Activated CD8-positive, alpha-beta T cell treated with anti-CD3 and anti-CD28 coated beads, Interleukin-2, amount 10 ng/mL, durations not matched to agents 7 days and 5 days (primary cell): Measurements from ENCODE around the gene TOP3B. TPM values are rescaled to one million over a fixed set of nuclear protein-coding genes. Genes with fewer than 3 reads are reported as not detected.

Source experiments
- ATAC-seq: fragments of 150-1000 bp; cut with Tn5 transposase; one replicate; pipeline ENCODE4 v1.10.0; 2021; ENCODE audit warnings: moderate library complexity
- CTCF ChIA-PET: fragments of 350-600 bp; sonication (Branson Sonifier 250); formaldehyde crosslinking; loops from one replicate; lab custom pipeline; 2021; ENCODE audit warnings: antibody characterized with exemption; lab: Charles Lee
- POLR2A ChIA-PET: fragments of 350-600 bp; sonication (Branson Sonifier 250); formaldehyde crosslinking; loops from one replicate; lab custom pipeline; 2021; ENCODE audit warnings: antibody characterized with exemption; lab: Charles Lee
- DNase-seq: peaks from one replicate; pipeline ENCODE4 v3.0.0-alpha.2; 2020
- H3K27ac Mint-ChIP-seq: one replicate; pipeline ENCODE4 v1.8.0; 2021; ENCODE audit warnings: mild to moderate bottlenecking, mixed read lengths
- H3K27me3 Mint-ChIP-seq: one replicate; pipeline ENCODE4 v1.8.0; 2021; ENCODE audit warnings: low read depth, mixed read lengths
- H3K36me3 Mint-ChIP-seq: one replicate; pipeline ENCODE4 v1.8.0; 2021; ENCODE audit warnings: low read depth, mixed read lengths
- H3K4me1 Mint-ChIP-seq: one replicate; pipeline ENCODE4 v1.8.0; 2021; ENCODE audit warnings: low read depth, mixed read lengths
- H3K4me3 Mint-ChIP-seq: one replicate; pipeline ENCODE4 v1.8.0; 2021; ENCODE audit warnings: mild to moderate bottlenecking, mixed read lengths
- H3K9me3 Mint-ChIP-seq: one replicate; pipeline ENCODE4 v1.8.0; 2022; ENCODE audit warnings: mixed read lengths; ENCODE audit not compliant: insufficient read depth
- total RNA-seq, 2 experiments: library from RNA; stranded (reverse); gene quantifications; one replicate each; pipeline ENCODE4 v1.2.3, GENCODE V29; 2021

TOP3B gene
- total RNA-seq, 2 experiments from 2014 or later, result 47.3 to 49.9 TPM

DNA sequence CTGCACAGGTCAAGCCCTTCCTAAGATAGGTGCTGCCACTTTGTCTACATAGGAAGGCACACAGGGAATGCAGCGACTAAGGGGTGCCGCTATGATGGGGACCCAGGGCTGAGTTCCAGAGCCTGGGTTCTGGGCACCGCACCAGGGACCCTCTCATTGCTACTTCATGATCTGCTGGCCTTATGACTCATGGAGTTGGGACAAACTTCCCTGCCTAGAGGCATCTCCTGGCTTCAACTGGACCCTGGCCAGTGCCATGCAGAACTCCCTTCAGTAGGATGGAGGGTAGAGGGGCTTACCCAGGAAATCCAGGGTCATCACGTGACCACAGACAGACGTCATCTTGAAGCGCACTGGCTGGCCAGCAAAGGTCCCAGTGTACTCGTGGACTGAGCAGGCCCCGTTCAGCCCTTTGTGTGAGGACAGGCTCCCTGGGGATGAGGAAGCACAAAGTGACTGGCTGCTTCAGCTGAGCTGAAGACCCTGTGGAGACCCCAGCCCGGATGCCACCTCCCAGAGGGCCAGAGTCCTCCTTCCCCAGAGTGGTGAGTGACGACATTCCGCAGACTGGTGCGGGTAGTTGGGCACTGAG is 8.4 kb downstream of the TOP3B start:
- Mint-ChIP-seq H3K36me3 (peaks cover 28% of the 10 kb centered on the region), H3K9me3 (no peaks in the 10 kb centered on the region)

DNA sequence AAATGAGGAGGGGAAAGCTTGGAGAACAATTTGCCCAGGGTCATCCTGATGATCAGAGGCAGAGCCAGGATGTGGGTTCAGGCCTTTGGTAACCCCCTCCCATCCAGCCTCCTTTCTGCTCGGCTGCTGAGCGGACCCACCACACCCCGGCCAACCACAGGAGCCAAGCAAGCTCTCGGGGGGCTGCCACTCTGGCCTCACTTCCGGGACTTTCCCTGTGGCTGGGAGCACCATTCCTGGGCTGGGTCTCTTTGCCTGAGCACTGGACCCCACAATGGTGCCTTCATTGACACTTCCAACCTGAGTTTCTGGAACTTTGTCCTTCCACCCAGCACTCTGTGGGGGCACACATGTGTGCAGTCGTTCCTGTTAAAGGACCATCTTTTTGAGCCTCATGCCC is 9.8 kb downstream of the TOP3B start:
- no peaks in the 10 kb centered on the region for H3K9me3 Mint-ChIP-seq
- H3K27me3 Mint-ChIP-seq, result no peaks in the 10 kb centered on the region
- CTCF ChIA-PET, result interaction anchor here (0.8 to 1.8 kb wide), 25 partner anchors 9 to 307 kb away, joined by 3 to 39 read pairs (median 3); partner anchors contain the start of genes PPIL2, PPM1F and TOP3B

More for the DNA sequence above, 8.4 kb downstream of the TOP3B start:
- Mint-ChIP-seq H3K4me3 (no peak overlapping the region), H3K27ac (no peak overlapping the region), H3K4me1 (peaks cover 7% of the 10 kb centered on the region), H3K27me3 (no peaks in the 10 kb centered on the region)
- ChIA-PET POLR2A (no interaction called here), CTCF (no interaction called here)
- ATAC-seq (no peak), DNase-seq (no peak)

DNA sequence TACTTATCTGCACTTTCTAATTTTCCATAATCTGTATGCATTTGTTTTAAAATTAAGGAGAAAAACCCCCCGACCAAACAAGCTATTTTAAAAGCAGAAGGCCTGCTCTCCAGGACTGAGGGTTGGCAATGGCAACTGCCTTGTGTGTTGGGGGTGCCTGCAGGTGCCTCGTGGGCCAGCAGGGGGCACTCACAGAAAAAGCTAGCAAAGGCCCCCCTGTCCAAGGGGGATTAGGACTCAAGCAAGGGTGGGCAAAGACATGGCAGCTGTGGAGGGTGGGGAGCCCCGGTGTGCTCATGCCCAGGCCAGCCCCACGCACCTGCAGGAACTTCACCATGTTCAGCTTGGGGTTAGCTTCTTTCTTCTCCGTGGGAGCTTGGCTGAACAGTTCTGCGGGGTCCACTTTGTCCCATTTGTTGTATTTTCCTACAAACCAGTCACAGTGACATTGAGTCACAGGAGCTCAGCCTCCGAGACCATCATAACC is 10.3 kb downstream of the TOP3B start:
- Mint-ChIP-seq H3K36me3 (peaks cover 36% of the 10 kb centered on the region), H3K4me1 (no peaks in the 10 kb centered on the region), H3K4me3 (no peak overlapping the region), H3K9me3 (no peaks in the 10 kb centered on the region), H3K27ac (no peak overlapping the region), H3K27me3 (no peaks in the 10 kb centered on the region)
- ChIA-PET CTCF (interaction anchor here (0.5 to 1.8 kb wide), 30 partner anchors 8 to 307 kb away, joined by 3 to 39 read pairs (median 3); partner anchors contain the start of genes PPIL2, PPM1F and TOP3B), POLR2A (interaction anchor here (1.5 kb wide), 1 partner anchor 10 kb away, joined by 7 read pairs; the partner anchor contains the start of gene TOP3B)
- DNase-seq, result peak; percentile 68
- ATAC-seq, result peak; percentile 80

More for the DNA sequence above, 9.8 kb downstream of the TOP3B start:
- POLR2A ChIA-PET, result interaction anchor here (1.5 kb wide), 1 partner anchor 10 kb away, joined by 7 read pairs; the partner anchor contains the start of gene TOP3B
- no peaks in the 10 kb centered on the region for H3K4me1 Mint-ChIP-seq
- ATAC-seq, result no peak
- DNase-seq, result no peak
- H3K4me3 Mint-ChIP-seq, result no peak overlapping the region
- H3K36me3 Mint-ChIP-seq, result peaks cover 33% of the 10 kb centered on the region
- H3K27ac Mint-ChIP-seq, result no peak overlapping the region

DNA sequence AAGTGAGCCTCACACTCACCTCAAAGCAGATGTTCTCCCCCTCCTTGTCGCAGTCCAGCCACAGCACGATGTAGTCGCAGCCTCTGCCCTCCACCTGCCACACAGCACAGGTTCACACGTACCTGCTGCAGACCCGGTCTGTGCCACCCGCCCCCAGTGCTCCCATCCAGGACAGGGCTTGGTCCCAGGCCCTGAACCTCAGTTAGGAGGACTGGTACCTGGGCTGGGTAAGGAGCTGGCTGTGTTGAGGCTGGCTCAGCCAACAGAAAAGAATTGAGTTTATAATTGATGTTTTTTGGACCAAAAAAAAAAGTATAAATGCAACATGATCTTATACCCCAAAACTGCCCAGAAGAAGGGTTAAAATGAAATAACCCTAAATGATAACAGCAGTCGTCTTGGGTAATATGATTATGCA is 10.7 kb downstream of the TOP3B start:
- no peak for ATAC-seq
- no peaks in the 10 kb centered on the region for H3K9me3 Mint-ChIP-seq
- no peak overlapping the region for H3K27ac Mint-ChIP-seq
- CTCF ChIA-PET, result interaction anchor here (0.5 to 1.8 kb wide), 28 partner anchors 8 to 306 kb away, joined by 3 to 39 read pairs (median 3); partner anchors contain the start of genes PPIL2, PPM1F and TOP3B
- no peak overlapping the region for H3K4me3 Mint-ChIP-seq
- H3K27me3 Mint-ChIP-seq, result no peaks in the 10 kb centered on the region
- H3K4me1 Mint-ChIP-seq, result no peaks in the 10 kb centered on the region
- DNase-seq, result no peak
- POLR2A ChIA-PET, result interaction anchor here (1.5 kb wide), 1 partner anchor 11 kb away, joined by 7 read pairs; the partner anchor contains the start of gene TOP3B
- peaks cover 39% of the 10 kb centered on the region for H3K36me3 Mint-ChIP-seq

DNA sequence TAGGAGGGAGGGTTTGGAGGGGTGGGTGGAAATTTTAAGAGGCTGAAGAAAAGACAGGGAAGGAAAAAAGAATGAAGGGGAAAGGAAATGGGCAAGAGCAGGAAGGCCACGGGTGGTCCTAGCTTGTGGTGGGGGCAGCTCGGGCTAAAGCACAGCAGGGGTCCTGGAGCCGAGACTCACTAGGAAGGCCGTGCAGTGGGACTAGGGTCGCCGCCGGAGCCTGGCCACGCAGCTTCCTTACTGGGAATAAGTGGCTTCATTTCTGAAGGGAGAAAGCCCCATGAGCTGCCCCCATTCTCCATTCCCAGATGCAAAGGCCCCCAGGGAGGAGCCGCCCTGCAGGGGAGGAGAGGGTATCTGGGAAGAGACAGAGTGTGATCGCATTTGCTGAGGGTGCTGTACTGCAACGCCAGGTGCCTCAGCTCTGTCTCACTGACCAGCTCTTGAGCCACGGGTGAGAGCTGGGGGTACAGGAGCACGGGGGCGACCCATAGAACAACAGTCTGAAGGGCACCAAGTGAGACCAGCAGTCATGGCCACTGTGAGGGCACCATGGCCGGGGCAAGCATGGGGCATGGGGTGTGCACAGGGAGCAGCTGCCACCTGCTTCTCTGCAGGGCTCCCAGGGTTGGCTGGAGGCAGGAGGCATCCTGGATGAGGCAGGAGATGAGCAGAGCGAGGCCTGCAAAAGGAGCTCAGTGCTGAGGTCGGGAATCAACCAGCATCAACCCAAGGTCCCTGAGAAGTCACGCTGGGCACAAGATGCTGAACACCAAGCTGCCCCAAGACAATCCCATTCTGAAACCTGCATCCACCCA is 11.6 kb downstream of the TOP3B start:
- Mint-ChIP-seq H3K27ac (no peak overlapping the region), H3K4me1 (no peaks in the 10 kb centered on the region), H3K9me3 (no peaks in the 10 kb centered on the region), H3K4me3 (no peak overlapping the region), H3K27me3 (no peaks in the 10 kb centered on the region), H3K36me3 (peaks cover 41% of the 10 kb centered on the region)
- ChIA-PET CTCF (interaction anchor here (1.0 to 2.2 kb wide), 4 partner anchors 18 to 109 kb away, joined by 4 to 18 read pairs (median 10); partner anchors contain the start of gene PPM1F), POLR2A (interaction anchor here (1.4 kb wide), 1 partner anchor 10 kb away, joined by 3 read pairs; no protein-coding TSS in a partner anchor)
- DNase-seq (no peak), ATAC-seq (no peak)

DNA sequence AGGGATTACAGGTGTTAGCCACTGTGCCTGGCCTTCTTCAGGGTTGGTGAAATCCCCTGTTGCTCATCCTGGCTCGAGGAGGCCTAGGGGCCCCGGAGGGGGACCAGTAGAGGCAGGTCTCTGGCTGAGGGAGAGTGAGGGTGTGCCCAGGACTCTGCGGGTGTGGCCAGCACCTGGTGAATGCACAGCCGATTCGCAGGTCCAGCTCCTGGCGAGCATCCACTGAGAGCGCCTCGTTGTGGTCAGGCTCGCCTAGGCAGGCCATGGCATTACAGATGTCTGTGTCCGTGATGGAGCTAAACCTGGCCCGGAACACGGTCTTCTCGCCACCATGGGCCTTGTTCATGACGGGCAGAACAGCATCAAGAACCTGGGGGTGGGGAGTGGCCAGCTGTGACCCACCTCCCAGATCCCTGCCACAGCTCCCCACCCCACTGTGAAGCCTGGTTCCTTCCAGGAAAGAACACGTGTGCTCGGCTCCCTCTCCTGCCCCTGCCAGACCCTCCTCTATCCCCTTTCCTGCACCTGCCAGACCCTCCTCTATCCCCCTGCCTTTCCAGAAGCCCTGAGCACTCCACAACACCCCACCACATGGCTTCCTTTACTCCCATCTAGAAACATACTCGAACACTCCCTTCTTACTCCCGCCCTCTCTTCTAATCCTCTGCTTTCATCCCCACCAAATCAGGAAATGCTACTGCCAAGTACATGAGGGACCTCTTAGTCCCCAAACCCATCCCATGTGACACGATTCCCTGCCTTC is 12.4 kb downstream of the TOP3B start:
- no peak overlapping the region for H3K4me3 Mint-ChIP-seq
- no peak overlapping the region for H3K27ac Mint-ChIP-seq
- no peaks in the 10 kb centered on the region for H3K27me3 Mint-ChIP-seq
- no peaks in the 10 kb centered on the region for H3K4me1 Mint-ChIP-seq
- ChIA-PET POLR2A (interaction anchor here (1.4 kb wide), 1 partner anchor 11 kb away, joined by 3 read pairs; no protein-coding TSS in a partner anchor), CTCF (interaction anchor here (2.2 kb wide), 1 partner anchor 17 kb away, joined by 7 read pairs; the partner anchor contains the start of gene PPM1F)
- ATAC-seq, result no peak
- peaks cover 39% of the 10 kb centered on the region for H3K36me3 Mint-ChIP-seq
- DNase-seq, result no peak
- no peaks in the 10 kb centered on the region for H3K9me3 Mint-ChIP-seq

DNA sequence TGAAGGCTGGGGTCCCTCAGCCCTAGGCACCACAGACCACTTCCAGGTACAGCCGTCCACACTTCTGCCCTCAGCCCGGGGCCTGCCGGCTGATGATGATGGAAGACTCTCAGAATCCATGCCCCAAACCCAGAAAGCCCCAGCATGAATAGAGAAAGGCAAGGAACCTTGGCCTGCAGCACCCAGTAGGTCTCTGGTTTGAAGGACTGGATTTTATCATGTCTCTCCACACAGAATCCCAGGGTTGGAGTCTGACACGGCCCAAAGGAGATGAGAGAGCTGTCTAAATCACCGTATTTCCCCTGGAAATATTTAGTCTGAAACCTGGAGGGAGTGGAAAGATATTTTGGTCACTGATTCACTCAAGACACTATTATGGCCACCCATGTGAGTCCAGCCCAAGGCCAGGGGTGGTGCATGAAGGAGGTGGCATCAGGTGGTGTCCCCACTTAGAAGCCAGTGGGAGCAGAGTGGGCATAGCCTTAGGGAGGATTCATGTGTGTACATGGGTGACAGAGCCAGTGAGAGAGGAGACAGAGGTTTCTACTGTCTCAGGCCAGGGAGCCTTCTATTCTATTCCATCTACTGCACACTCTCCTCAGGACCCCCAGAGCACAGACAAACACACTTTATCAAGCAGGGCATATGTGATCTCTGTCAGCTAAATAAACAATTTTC is 14.0 kb downstream of the TOP3B start:
- ChIA-PET POLR2A (interaction anchor here (1.1 kb wide), 1 partner anchor 16 kb away, joined by 3 read pairs; the partner anchor contains the start of gene PPM1F), CTCF (interaction anchor here (2.2 kb wide), 1 partner anchor 16 kb away, joined by 7 read pairs; the partner anchor contains the start of gene PPM1F)
- H3K27ac Mint-ChIP-seq, result no peak overlapping the region
- no peak overlapping the region for H3K4me3 Mint-ChIP-seq
- no peak for ATAC-seq
- no peaks in the 10 kb centered on the region for H3K27me3 Mint-ChIP-seq
- H3K36me3 Mint-ChIP-seq, result peaks cover 42% of the 10 kb centered on the region
- no peaks in the 10 kb centered on the region for H3K4me1 Mint-ChIP-seq
- DNase-seq, result no peak
- H3K9me3 Mint-ChIP-seq, result no peaks in the 10 kb centered on the region

DNA sequence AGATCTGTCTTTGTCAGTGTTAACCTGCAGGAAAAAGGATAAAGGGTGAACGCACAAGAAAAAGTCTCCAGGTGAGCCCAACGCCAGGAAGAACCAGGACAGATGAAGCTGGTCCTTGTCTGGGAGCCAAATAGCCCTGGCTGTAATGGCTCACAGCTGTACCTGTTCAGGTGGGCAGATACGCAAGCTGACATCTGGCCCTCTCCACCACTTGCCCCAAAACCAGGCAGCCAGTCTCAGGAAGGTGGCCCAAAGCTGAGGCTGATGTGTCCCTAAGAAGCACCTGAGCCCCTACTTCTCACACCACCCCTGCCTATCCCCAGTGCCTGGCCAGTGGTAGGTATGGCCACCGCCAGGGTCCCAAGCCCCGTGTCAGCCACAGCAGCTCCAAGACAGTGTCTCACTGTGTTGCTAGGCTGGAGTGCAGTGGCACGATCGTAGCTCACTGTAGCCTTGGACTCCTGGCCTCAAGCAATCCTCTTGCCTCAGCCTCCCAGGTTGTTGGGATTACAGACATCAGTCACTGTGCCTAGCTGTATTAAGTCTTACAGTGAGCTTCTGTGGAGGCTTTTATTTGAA is 14.8 kb downstream of the TOP3B start:
- ATAC-seq (no peak), DNase-seq (no peak)
- POLR2A ChIA-PET, result no interaction called here
- Mint-ChIP-seq H3K27ac (no peak overlapping the region), H3K9me3 (no peaks in the 10 kb centered on the region), H3K36me3 (peaks cover 42% of the 10 kb centered on the region), H3K4me1 (no peaks in the 10 kb centered on the region), H3K27me3 (no peaks in the 10 kb centered on the region), H3K4me3 (no peak overlapping the region)
- CTCF ChIA-PET, result interaction anchor here (1.0 kb wide), 1 partner anchor 30 kb away, joined by 4 read pairs; no protein-coding TSS in a partner anchor

DNA sequence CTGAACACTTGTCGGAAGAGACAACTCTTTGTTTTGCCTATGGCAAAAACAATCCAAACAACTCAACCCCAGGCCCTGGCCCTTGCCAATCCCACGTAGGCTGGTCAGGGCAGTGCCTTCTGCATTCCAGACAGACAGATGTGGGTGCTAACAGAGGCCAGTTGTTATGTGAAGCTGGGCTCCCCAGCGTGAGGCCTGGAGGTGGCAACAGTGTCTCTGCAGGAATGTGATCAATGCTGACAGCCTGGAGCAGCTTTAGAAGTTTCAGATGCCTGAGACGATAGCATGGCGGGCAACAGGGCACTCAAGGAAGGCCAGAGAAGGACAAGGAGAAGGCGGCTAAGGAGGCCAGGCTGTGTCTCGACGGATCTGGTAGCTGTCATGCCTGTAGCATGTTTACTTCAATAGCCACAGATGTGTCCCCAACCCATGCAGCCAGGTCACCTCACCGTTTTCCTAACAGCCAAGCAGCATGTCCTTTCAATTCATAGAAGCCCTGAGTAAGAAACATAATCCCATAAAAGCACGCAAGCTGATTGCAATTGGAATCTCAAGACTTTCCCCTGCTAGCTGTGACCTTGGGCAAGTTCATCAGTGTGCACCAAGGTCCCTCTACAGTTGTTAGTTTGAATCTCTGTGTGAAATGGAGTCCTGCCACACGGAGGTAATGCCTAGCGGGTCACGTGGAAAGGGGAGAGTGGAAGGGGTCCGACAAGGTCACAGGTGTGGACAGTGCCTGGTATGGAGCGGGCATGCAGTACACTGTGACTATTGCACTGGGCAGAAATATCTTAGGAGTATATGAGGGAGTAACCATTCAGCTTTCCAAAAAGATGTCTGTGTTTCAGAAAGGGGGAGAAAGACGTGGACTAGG is 15.7 kb downstream of the TOP3B start:
- CTCF ChIA-PET, result interaction anchor here (1.0 to 3.7 kb wide), 3 partner anchors 14 to 29 kb away, joined by 4 to 16 read pairs (median 7); partner anchors contain the start of gene PPM1F
- no peaks in the 10 kb centered on the region for H3K9me3 Mint-ChIP-seq
- H3K4me1 Mint-ChIP-seq, result no peaks in the 10 kb centered on the region
- peaks cover 47% of the 10 kb centered on the region for H3K36me3 Mint-ChIP-seq
- H3K27me3 Mint-ChIP-seq, result no peaks in the 10 kb centered on the region
- ATAC-seq, result no peak
- H3K27ac Mint-ChIP-seq, result no peak overlapping the region
- no peak for DNase-seq
- POLR2A ChIA-PET, result interaction anchor here (1.0 kb wide), 1 partner anchor 16 kb away, joined by 3 read pairs; the partner anchor contains the start of gene TOP3B
- no peak overlapping the region for H3K4me3 Mint-ChIP-seq
